Measurements from ENCODE around the gene GK.

GRCh38 chrX:30610026-30610425 lies 43.2 kb upstream of the GK start:
- TF ChIP-seq CTCF (IDR thresholded peaks at IDR 0.05; ENCODE audit: low read length) = no peak
- TF ChIP-seq EZH2 (optimal IDR thresholded peaks at IDR 0.05; ENCODE audit: low read depth, low read length) = no peak
- TF ChIP-seq EZH2phosphoT487 (IDR thresholded peaks at IDR 0.05; ENCODE audit: low read length) = no peak
